ENCODE results near the gene UBE2D4.
"Not testable (repeated sequence)": the region's sequence is repeated elsewhere in the genome, so short reads cannot be mapped to it uniquely, and the experiment has no call there.

The UBE2D4 gene

GRCh38 chr7:43925984-43926797 lies at the start of gene UBE2D4:
Gene UBE2D4 (plus strand): TSS chr7:43926436. CDS start chr7:43926533, 97 bp downstream.
- peak; percentile 92 for DNase-seq

- DNase-seq = no peak
Observed at GRCh38 chr7:43876976-43877745, 49.1 kb upstream of the UBE2D4 start.

- DNase-seq = no peak
Observed at GRCh38 chr7:43877968-43878864, 48.0 kb upstream of the UBE2D4 start.

GRCh38 chr7:43878867-43879266 lies 47.4 kb upstream of the UBE2D4 start:
- no peak for DNase-seq

- DNase-seq = no peak
Observed at GRCh38 chr7:43879477-43879876, 46.8 kb upstream of the UBE2D4 start.

GRCh38 chr7:43880596-43880995 lies 45.6 kb upstream of the UBE2D4 start:
- no peak for DNase-seq

GRCh38 chr7:43884209-43884608 lies 42.0 kb upstream of the UBE2D4 start:
- DNase-seq = no peak

- no peak for DNase-seq
Observed at GRCh38 chr7:43884617-43885016, 41.6 kb upstream of the UBE2D4 start.

- no peak for DNase-seq
Observed at GRCh38 chr7:43888993-43889945, 37.0 kb upstream of the UBE2D4 start.

- no peak for DNase-seq
Observed at GRCh38 chr7:43890468-43890867, 35.8 kb upstream of the UBE2D4 start.

GRCh38 chr7:43891069-43891955 lies 34.9 kb upstream of the UBE2D4 start:
- no peak for DNase-seq

GRCh38 chr7:43895847-43896415 lies 30.3 kb upstream of the UBE2D4 start:
- DNase-seq = no peak

- not testable (repeated sequence) for DNase-seq
Observed at GRCh38 chr7:43898571-43898970, 27.7 kb upstream of the UBE2D4 start.

- no peak for DNase-seq
Observed at GRCh38 chr7:43902542-43903054, 23.6 kb upstream of the UBE2D4 start.

- DNase-seq = no peak
Observed at GRCh38 chr7:43904533-43905208, 21.6 kb upstream of the UBE2D4 start.

- peak; percentile 44 for DNase-seq
Observed at GRCh38 chr7:43905209-43905946, 20.9 kb upstream of the UBE2D4 start.

GRCh38 chr7:43905956-43906330 lies 20.3 kb upstream of the UBE2D4 start:
- DNase-seq = peak; percentile 44

- peak; percentile 60 for DNase-seq
Observed at GRCh38 chr7:43906331-43907010, 19.8 kb upstream of the UBE2D4 start, which contains the start of gene URGCP. Gene URGCP (minus strand): TSS chr7:43906596. CDS start chr7:43906575, 21 bp downstream.

All from DMS79 treated with DMSO at 0.1 percent for 48 hours (cell line).